ENCODE data around the gene ARHGAP23. TPM values are rescaled to one million over a fixed set of nuclear protein-coding genes. Genes with fewer than 3 reads are reported as not detected.

The ARHGAP23 gene
- total and polyA plus RNA-seq, 2 experiments from 2014 or later: 21.4 to 150 TPM

DNA sequence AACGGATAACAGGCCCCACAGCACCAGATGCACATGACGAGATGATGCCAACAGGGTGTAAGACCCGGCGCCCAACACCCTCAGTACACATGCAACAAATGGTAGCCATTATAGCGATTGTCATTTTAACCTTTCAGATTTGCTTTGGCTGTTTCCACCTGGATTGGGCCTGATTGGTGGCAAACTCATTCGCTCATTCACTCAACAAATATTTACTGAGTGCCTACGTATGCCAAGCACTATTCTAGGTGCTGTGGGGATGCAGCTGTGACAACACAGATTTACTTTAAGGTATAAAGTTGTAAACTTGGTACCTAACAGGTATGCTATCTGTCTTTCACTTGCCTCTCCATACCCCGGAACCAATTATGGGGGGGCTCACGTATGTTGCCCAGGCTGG lies 110.6 kb downstream of the ARHGAP23 start:
- peaks cover 8% of the 10 kb centered on the region; the same call in 1 of the 2 replicates for H3K4me1 ChIP-seq (ENCODE audit: insufficient read depth)
- H3F3A ChIP-seq (replicated peaks; ENCODE audit: low read depth): 0 out of 2 replicates have a peak, but pooled peaks cover 7% of the 10 kb centered on the region
- no peaks in the 10 kb centered on the region; the same call in 2 of the 3 replicates for H3K36me3 Mint-ChIP-seq (ENCODE audit: low read depth)
- ATAC-seq (no peak), DNase-seq (ENCODE audit: low spot score) (no peak)
- H3K79me2 ChIP-seq (replicated peaks; ENCODE audit: insufficient read depth): no peaks in the 10 kb centered on the region
- peaks cover 33% of the 10 kb centered on the region for H3K4me1 Mint-ChIP-seq
- no peaks in the 10 kb centered on the region; the same call in 1 of the 2 replicates for H4K20me1 ChIP-seq (replicated peaks; ENCODE audit: insufficient read depth)
- no peak overlapping the region for H3K27ac ChIP-seq (ENCODE audit: low read depth)
- H3K27ac Mint-ChIP-seq: no peak overlapping the region
- no peaks in the 10 kb centered on the region for H3K27me3 ChIP-seq (ENCODE audit: insufficient read depth)
- no peak overlapping the region for H3K4me3 Mint-ChIP-seq
- H3K4me2 ChIP-seq: no peak overlapping the region
- H3K4me3 ChIP-seq: no peak overlapping the region
- no peaks in the 10 kb centered on the region for H3K9me2 ChIP-seq (ENCODE audit: insufficient read depth)
- no peak overlapping the region for H2AFZ ChIP-seq
- no peaks in the 10 kb centered on the region for H3K9me3 Mint-ChIP-seq
- H3K27me3 Mint-ChIP-seq (ENCODE audit: insufficient read depth, low read depth, poor library complexity): peaks cover 37% of the 10 kb centered on the region
- H3K36me3 ChIP-seq (ENCODE audit: insufficient read depth): no peaks in the 10 kb centered on the region
- TF ChIP-seq CREB1 (CRISPR knock-in tag; IDR thresholded peaks at IDR 0.05; ENCODE audit: low read depth): no peak
- no peak for TF ChIP-seq EZH2 (IDR thresholded peaks at IDR 0.05; ENCODE audit: low read depth, unreplicated experiment)
- TF ChIP-seq ZNF331 (CRISPR knock-in tag; IDR thresholded peaks at IDR 0.05; ENCODE audit: low read depth): no peak
- TF ChIP-seq NANOG (IDR thresholded peaks at IDR 0.05; ENCODE audit: borderline replicate concordance): no peak
- TF ChIP-seq JUNB (IDR thresholded peaks at IDR 0.05; ENCODE audit: unreplicated experiment): no peak
- TF ChIP-seq, protein P1, sequence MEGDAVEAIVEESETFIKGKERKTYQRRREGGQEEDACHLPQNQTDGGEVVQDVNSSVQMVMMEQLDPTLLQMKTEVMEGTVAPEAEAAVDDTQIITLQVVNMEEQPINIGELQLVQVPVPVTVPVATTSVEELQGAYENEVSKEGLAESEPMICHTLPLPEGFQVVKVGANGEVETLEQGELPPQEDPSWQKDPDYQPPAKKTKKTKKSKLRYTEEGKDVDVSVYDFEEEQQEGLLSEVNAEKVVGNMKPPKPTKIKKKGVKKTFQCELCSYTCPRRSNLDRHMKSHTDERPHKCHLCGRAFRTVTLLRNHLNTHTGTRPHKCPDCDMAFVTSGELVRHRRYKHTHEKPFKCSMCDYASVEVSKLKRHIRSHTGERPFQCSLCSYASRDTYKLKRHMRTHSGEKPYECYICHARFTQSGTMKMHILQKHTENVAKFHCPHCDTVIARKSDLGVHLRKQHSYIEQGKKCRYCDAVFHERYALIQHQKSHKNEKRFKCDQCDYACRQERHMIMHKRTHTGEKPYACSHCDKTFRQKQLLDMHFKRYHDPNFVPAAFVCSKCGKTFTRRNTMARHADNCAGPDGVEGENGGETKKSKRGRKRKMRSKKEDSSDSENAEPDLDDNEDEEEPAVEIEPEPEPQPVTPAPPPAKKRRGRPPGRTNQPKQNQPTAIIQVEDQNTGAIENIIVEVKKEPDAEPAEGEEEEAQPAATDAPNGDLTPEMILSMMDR (conservative IDR thresholded peaks at IDR 0.05; ENCODE audit: low read depth in 2 of 2): no peak
- TF ChIP-seq, protein P2, sequence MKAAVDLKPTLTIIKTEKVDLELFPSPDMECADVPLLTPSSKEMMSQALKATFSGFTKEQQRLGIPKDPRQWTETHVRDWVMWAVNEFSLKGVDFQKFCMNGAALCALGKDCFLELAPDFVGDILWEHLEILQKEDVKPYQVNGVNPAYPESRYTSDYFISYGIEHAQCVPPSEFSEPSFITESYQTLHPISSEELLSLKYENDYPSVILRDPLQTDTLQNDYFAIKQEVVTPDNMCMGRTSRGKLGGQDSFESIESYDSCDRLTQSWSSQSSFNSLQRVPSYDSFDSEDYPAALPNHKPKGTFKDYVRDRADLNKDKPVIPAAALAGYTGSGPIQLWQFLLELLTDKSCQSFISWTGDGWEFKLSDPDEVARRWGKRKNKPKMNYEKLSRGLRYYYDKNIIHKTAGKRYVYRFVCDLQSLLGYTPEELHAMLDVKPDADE (IDR thresholded peaks at IDR 0.05): no peak

DNA sequence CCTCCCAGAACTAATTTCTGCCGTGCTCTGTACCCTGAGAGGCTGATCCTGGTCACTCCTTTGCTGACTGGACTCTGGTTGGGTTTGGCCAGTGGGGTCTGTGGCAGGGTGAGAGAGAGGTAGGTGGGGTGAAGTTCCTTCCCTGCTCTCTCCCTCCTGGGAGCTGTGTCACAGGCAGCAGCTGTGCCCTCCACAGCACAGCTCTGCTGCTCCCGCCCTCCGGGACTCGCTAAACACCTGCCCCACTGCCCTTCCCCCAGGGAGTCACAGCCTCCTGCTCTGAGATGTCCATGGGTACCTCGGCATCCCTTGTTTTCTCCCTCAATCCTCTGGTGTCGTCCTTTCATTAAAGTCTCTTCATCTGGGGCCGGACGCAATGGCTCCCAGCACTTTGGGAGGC lies 111.1 kb downstream of the ARHGAP23 start:
- peaks cover 32% of the 10 kb centered on the region for H3K27me3 Mint-ChIP-seq (ENCODE audit: insufficient read depth, low read depth, poor library complexity)
- no peaks in the 10 kb centered on the region for H3K9me2 ChIP-seq (ENCODE audit: insufficient read depth)
- H3K27ac Mint-ChIP-seq: no peak overlapping the region
- TF ChIP-seq, protein P2 (IDR thresholded peaks at IDR 0.05): no peak
- no peak for TF ChIP-seq STAT1 (IDR thresholded peaks at IDR 0.05; ENCODE audit: unreplicated experiment)
- no peaks in the 10 kb centered on the region for H3K36me3 ChIP-seq (ENCODE audit: insufficient read depth)
- no peaks in the 10 kb centered on the region for H3K27me3 ChIP-seq (ENCODE audit: insufficient read depth)
- DNase-seq (ENCODE audit: low spot score): no peak
- no peaks in the 10 kb centered on the region for H3K79me2 ChIP-seq (replicated peaks; ENCODE audit: insufficient read depth)
- H2AFZ ChIP-seq: no peak overlapping the region
- H3K4me3 ChIP-seq: no peak overlapping the region
- no peaks in the 10 kb centered on the region for H3K9me3 Mint-ChIP-seq
- H3K27ac ChIP-seq (ENCODE audit: low read depth): no peak overlapping the region
- H4K20me1 ChIP-seq (replicated peaks; ENCODE audit: insufficient read depth): no peaks in the 10 kb centered on the region; the same call in 1 of the 2 replicates
- H3K4me1 ChIP-seq (ENCODE audit: insufficient read depth): peaks cover 3% of the 10 kb centered on the region; the same call in 1 of the 2 replicates
- H3F3A ChIP-seq (replicated peaks; ENCODE audit: low read depth): 0 out of 2 replicates have a peak, but pooled peaks cover 4% of the 10 kb centered on the region
- H3K4me2 ChIP-seq: no peak overlapping the region
- no peaks in the 10 kb centered on the region; the same call in 2 of the 3 replicates for H3K36me3 Mint-ChIP-seq (ENCODE audit: low read depth)
- no peak overlapping the region for H3K4me3 Mint-ChIP-seq
- H3K4me1 Mint-ChIP-seq: peaks cover 28% of the 10 kb centered on the region
- ATAC-seq: no peak

Measured in GM23338 (cell line).